Medulla oblongata (tissue), 1 donor: ENCODE results near the gene ERBB4.

Experiments used
- DNase-seq: peaks from one replicate; pipeline ENCODE4 v3.0.0-alpha.2; 2015; ENCODE audit errors: extremely low spot score

ERBB4 gene

DNA sequence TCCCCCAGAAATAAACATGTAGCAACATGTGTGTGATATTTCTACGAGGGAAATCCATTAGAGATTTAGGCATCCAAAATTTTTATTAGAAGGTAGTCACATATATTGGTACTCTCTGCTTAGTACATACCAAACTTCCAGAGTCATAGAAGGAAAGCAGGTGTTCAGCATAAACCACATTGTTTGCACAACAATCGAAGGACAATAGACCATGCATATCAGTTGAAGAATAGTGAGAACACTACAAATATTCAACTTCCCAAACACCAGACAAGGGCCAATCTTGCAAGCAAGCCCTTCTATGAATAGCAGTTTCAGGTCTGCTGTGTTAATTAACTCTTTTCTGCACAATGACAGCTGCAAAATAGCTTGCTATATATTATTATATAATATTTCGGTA lies 702.2 kb downstream of the ERBB4 start:
- DNase-seq = no peak

DNA sequence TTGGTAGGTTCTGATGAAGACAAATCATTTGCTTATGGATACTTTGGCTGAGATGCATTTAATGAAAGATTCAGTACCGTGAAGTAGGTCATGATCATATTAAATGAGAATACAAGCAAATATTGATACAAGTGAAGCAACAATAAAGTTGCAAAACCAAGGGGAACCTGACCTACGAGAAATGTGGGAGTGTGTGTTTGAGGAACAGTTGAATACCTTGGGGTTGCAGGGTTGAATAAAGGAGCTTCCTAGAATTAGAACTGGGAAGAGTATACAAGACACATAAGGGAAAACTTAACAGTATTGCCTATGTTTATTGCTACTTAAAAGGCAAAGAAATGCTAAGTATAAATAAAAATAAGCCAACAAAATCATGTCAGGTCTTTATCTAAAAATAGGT lies 702.9 kb downstream of the ERBB4 start:
- no peak for DNase-seq

GRCh38 chr2:211833582-211834279 lies 704.9 kb downstream of the ERBB4 start:
- no peak for DNase-seq

DNA sequence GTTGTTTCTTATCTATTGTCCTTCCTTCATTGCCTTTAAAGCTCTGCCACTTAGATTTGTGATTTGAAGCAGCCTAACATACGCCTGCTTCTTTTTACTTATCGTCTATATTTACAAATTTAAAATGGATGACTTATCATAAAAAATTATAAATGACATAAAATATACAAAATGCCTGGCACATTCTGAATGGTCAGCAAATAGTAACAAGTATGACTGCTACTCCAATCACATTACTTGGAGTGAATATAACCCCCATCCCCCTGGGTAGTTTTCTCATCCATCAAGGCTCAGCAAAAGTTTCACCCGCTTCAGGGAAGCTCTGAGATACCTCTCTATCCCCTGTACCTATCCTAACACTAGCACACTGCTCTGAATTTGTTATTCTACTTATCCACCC lies 708.9 kb downstream of the ERBB4 start:
- no peak for DNase-seq

GRCh38 chr2:211823886-211824479 lies 714.6 kb downstream of the ERBB4 start:
- DNase-seq = no peak

DNA sequence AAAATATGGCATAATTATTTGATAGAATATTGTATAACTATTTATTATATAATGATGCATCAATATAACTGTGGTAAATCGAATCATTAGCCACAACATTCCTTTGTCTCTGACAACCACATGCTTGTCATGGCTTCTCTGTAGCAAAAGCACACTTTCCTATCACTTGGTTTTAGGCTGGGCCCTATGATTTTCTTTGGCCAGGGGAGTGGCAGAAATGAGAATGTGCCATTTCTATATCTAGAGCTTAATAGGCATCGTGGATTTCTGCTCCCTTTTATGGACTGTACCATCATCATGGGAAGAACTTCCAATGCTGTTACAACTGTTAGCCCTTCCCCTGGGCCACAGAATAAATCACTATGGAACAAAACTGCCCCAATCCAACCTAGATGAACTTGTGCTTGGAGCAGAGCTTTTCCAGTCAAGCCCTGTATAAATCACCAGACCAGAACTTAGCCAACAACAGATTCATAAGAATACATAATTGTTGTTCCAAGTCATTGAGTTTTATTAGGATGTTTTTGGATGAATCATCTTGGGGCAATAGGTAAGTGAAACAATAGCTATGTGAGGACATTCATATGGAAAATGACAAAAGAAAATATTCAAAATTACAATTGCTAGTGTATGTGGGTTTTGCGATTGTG lies 715.8 kb downstream of the ERBB4 start:
- DNase-seq = no peak

- no peak for DNase-seq
Observed at GRCh38 chr2:211816754-211817153, 721.8 kb downstream of the ERBB4 start.

- DNase-seq = no peak
Observed at GRCh38 chr2:211812587-211812986, 726.0 kb downstream of the ERBB4 start.

DNA sequence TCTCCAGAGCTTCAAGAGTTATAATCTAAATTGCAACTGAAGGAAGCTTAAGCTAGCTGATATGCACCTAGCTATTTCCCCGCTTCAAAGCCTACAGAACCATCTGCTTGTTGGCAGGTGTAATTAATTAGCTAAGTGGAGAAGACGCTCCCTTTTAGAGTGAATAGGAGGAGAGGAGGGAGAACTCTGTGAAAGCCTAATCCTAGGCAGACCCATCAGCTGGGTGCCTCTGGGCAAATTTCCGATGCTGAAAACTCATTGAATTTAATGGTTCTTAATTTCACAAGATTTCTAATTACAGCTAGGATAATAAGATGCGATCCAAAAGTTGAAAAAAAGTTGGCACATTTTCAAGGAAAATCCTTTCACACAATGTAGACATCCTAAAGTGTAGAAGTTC lies 735.9 kb downstream of the ERBB4 start:
- no peak for DNase-seq

GRCh38 chr2:211800001-211800400 lies 738.6 kb downstream of the ERBB4 start:
- peak; percentile 29 for DNase-seq

DNA sequence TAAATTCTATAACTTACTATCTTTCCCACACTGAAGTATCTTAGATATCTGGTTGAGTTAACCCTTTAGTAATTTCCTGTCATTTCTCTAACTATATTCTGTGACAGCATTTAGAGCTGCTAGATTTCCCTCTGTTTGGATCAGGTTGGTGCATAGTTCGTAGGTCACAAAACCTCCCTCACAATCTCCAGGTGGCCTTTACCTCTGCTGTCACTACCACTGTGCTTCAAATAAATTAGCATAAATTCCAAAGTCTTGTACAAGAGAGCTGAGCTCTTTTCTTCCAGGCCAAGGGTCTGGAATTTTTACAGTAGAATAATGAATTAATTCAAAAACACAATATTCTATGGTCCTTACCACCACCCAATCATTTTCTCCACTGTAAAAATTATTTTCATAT lies 739.7 kb downstream of the ERBB4 start:
- DNase-seq = no peak

GRCh38 chr2:211793690-211794089 lies 744.9 kb downstream of the ERBB4 start:
- no peak for DNase-seq

- no peak for DNase-seq
Observed at GRCh38 chr2:211789982-211790381, 748.6 kb downstream of the ERBB4 start.

GRCh38 chr2:211766689-211767088 lies 771.9 kb downstream of the ERBB4 start:
- no peak for DNase-seq

DNA sequence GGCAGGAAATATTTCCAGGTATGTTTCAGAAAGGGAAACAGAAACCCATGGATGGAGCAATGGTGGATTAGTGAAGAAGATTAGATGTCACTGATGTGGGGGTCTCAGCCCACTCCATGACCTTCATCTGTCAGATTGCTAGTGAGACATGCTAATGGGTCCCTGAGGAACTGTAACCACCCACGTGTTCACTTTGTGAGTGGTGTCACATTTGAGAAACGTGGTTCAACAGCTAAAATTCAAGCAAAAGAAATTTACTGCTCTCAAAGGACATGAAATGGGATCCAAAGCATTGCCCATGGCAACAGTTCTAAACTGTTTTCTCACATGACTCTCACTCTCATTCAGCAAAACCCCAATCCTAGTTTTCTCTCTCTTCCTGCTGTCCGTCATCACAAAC lies 776.1 kb downstream of the ERBB4 start:
- DNase-seq = no peak

DNA sequence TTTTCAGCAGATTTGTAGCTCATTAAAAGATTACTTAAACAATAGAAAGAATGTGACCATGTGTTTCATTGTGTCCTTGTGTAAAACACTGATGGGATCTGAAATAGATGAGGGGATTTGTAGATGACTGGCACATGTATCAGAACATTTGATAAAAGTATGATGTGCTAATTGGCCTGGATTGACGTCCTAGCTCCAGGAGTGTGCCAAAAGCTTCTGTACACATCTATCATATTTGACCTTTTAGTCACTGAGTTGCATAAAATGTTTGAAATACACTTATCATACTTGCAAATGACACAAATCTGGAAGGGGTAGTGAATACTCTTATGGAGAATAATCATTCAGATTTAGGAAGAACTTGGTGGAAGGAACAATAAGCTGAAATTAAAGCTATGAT lies 778.5 kb downstream of the ERBB4 start:
- no peak for DNase-seq

GRCh38 chr2:211756266-211756665 lies 782.3 kb downstream of the ERBB4 start:
- no peak for DNase-seq

DNA sequence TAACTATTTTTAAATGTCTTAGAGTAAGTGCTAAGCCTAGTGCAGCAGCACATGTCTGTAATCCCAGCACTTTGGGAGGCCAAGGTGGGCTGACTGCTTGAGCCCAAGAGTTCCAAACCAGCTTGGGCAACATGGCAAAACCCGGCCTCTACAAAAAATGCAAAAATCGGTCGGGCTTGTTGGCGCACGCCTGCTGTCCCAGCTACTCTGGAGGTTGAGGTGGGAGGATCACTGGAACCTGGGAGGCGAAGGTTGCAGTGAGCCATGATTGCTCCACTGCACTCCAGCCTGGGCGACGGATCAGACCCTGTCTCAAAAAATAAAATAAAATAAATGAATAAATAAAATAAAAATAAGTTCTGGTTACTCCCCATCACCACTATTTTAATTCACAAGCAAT lies 783.4 kb downstream of the ERBB4 start:
- DNase-seq = no peak

DNA sequence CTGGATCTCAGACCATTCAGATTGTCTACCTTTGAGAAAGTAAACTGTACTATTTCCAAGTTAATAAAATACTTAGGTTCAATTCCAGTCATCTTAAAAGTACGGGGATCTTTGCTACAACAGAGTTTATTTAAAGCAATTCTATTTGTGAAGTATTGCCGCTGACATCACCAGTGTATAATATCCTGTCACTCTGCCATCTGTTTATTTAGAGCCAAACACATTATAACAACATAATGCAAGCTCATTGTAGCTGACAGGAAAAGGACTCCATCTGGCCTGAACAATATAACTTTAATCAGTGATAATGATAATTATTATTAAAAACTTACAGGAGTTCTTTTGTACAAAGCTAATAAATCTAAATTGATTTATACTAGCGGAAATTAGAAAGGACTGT lies 786.8 kb downstream of the ERBB4 start:
- DNase-seq = no peak

- no peak for DNase-seq
Observed at GRCh38 chr2:211748339-211748738, 790.3 kb downstream of the ERBB4 start.

- peak; percentile 83 for DNase-seq
Observed at GRCh38 chr2:211745295-211746097, 793.1 kb downstream of the ERBB4 start.

DNA sequence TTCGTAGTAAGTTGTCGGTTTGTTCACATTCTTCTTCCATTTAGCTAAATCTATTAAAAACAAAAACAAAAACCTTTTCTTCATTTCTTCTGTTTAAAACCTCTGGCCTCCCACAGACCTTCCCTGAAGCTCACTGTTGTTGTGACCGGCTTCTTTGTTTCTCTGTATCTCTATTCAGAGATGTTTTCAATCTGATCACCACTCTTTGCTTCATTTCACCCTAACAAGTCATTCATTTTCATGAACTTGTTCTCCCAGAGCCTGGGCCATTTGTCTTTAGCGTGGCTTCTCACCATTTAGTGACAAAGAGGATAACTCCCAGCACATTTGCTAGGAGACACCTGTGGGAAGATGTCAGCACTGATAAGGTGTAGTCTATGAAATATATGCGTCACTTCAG lies 794.2 kb downstream of the ERBB4 start:
- DNase-seq = peak; percentile 44
